ENCODE measurements around the gene IL17RC. TPM values are rescaled to one million over a fixed set of nuclear protein-coding genes. Genes with fewer than 3 reads are reported as not detected.

IL17RC gene
- total RNA-seq, 1 donor from 2014 or later = 82.5 TPM

DNA sequence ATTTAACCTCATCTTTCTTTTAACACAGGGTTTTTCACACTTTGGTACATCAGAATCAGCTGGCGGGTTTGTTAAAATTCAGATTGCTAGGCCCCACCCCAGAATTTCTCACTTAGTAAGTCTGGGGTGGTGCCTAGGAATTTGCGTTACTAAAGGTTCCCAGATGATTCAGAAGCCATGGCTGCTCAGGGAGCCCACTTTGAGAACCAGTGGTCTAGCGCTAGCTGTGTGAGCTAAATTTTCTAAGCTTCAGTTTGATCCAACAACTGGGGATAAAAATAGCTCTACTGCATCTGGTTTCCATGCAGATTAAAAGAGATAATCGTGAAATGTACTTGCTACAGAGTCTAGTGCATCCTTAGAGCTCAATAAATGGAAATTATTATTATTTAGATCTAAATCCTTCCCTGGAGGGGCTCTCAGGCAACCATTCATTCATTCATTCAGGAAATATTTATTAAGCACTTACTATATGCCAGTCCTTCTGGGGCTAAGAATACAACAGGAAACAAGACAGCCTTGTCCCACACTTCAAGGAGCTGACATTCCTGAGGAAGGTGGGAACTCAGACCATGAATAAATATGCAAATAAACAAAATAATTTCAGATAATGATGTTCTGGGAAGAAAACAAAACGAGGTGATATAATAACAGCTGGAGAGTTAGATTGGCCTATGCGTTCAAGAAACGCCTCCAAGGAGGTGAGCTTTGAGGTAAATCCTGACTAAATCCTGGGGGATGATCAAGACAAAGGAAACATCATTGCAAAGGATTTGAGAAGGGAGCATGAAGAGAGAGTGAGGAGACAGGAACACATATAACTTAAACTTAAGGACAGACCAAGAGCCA lies 33.0 kb upstream of the IL17RC start:
- H3K27ac ChIP-seq = no peak overlapping the region
- no peaks in the 10 kb centered on the region for H3K27me3 ChIP-seq
- no peaks in the 10 kb centered on the region for H3K9me3 ChIP-seq
- no peaks in the 10 kb centered on the region for H3K36me3 ChIP-seq
- no peak overlapping the region for H3K4me3 ChIP-seq
- intact Hi-C loops (cut with DNase I) = no loop called here
- H3K4me1 ChIP-seq = no peaks in the 10 kb centered on the region
- TF ChIP-seq, protein P1, sequence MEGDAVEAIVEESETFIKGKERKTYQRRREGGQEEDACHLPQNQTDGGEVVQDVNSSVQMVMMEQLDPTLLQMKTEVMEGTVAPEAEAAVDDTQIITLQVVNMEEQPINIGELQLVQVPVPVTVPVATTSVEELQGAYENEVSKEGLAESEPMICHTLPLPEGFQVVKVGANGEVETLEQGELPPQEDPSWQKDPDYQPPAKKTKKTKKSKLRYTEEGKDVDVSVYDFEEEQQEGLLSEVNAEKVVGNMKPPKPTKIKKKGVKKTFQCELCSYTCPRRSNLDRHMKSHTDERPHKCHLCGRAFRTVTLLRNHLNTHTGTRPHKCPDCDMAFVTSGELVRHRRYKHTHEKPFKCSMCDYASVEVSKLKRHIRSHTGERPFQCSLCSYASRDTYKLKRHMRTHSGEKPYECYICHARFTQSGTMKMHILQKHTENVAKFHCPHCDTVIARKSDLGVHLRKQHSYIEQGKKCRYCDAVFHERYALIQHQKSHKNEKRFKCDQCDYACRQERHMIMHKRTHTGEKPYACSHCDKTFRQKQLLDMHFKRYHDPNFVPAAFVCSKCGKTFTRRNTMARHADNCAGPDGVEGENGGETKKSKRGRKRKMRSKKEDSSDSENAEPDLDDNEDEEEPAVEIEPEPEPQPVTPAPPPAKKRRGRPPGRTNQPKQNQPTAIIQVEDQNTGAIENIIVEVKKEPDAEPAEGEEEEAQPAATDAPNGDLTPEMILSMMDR (IDR thresholded peaks at IDR 0.05) = no peak
- DNase-seq (ENCODE audit: low spot score in 2 of 2) = no peak

DNA sequence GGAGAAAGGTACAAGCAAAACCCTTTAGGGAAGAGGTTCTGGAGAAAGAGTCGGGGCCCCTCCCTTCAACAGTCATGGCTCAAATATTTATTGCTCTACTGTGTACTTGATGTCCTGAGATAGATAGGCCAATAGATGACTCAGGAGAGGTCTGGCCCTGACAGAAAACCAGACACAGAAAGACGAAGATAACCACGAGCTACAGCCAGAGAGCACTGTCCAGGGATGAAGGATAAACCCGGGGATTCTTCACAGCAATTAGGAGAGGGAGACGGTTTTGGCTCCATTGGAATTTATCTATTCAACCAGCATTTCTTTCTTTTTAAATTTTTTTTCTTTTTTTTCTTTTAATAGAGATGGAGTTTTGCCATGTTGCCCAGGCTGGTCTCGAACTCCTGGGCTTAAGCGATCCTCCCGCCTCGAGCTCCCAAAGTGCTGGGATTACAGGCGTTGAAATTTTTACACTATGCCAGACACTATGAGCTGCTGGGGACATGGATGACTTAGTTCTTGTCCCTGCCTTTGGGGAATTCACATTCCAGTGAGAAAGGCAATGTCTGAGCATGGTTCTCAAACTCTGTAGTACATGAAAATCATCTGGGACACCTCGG lies 32.2 kb upstream of the IL17RC start:
- H3K27ac ChIP-seq = no peak overlapping the region
- TF ChIP-seq, protein P1 (IDR thresholded peaks at IDR 0.05) = no peak
- H3K4me3 ChIP-seq = no peak overlapping the region
- H3K9me3 ChIP-seq = no peaks in the 10 kb centered on the region
- H3K36me3 ChIP-seq = no peaks in the 10 kb centered on the region
- intact Hi-C loops (cut with DNase I) = no loop called here
- no peaks in the 10 kb centered on the region for H3K4me1 ChIP-seq
- H3K27me3 ChIP-seq = no peaks in the 10 kb centered on the region
- DNase-seq (ENCODE audit: low spot score in 2 of 2) = no peak

DNA sequence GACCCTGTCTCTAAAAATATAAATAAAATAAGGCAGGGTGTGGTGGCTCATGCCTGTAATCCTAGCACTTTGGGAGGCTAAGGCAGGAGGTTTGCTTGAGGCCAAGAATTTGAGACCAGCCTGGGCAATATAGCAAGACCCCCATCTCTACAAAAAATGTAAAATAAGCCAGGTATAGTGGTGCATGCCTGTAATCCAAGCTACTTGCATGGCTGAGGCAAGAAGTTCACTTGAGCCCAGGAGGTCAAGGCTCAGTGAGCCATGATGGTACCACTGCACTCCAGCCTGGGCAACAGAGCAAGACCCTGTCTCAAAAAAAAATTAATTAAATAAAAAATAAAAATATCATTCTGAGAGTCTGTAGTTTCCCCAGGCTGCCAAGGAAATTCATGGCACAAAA lies 30.6 kb upstream of the IL17RC start:
- Histone ChIP-seq H3K4me3 (no peak overlapping the region), H3K4me1 (peaks cover 0 to 4% of the 10 kb centered on the region in 2 donors), H3K27me3 (no peaks in the 10 kb centered on the region), H3K9me3 (no peaks in the 10 kb centered on the region), H3K36me3 (no peaks in the 10 kb centered on the region), H3K27ac (no peak overlapping the region)
- intact Hi-C loops (cut with DNase I) = no loop called here
- DNase-seq (ENCODE audit: low spot score in 2 of 2) = no peak
- TF ChIP-seq, protein P1 (IDR thresholded peaks at IDR 0.05) = no peak

DNA sequence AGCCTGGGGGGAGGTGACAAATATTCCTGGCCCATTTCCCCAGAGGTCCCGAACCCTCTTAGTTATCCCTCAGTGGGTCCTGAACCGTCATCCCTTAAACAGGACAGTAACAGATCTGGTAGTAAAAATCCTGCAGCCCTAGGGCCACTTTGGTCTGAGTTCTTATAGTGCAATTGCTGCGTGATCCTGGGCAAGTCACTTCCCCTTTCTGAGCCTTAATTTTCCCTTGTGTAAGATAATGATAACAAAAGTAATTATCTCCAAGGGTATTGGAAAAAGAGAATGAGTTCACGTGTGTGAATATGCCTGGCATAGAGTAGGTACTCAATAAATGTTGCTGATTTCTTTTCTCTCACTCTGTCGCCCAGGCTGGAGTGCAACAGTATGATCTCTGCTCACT lies 29.4 kb upstream of the IL17RC start:
- H3K27me3 ChIP-seq = no peaks in the 10 kb centered on the region
- H3K36me3 ChIP-seq = no peaks in the 10 kb centered on the region
- DNase-seq (ENCODE audit: low spot score in 2 of 2) = no peak
- intact Hi-C loops (cut with DNase I) = no loop called here
- no peak overlapping the region for H3K27ac ChIP-seq
- no peak overlapping the region for H3K4me3 ChIP-seq
- H3K4me1 ChIP-seq = peaks cover 0 to 7% of the 10 kb centered on the region in 2 donors
- no peaks in the 10 kb centered on the region for H3K9me3 ChIP-seq
- TF ChIP-seq, protein P1 (IDR thresholded peaks at IDR 0.05) = no peak

GRCh38 chr3:9888540-9888939 lies 28.4 kb upstream of the IL17RC start:
- Histone ChIP-seq H3K4me1 (peaks cover 0 to 7% of the 10 kb centered on the region in 2 donors), H3K9me3 (no peaks in the 10 kb centered on the region), H3K36me3 (peaks cover 0 to 9% of the 10 kb centered on the region in 2 donors), H3K27ac (no peak overlapping the region), H3K4me3 (no peak overlapping the region), H3K27me3 (no peaks in the 10 kb centered on the region)
- intact Hi-C loops (cut with DNase I) = no loop called here
- no peak for DNase-seq (ENCODE audit: low spot score in 2 of 2)
- TF ChIP-seq, protein P1 (IDR thresholded peaks at IDR 0.05) = no peak
